GM19324 (cell line): ENCODE results near the gene DNAJC11.
"Not testable (repeated sequence)": the region's sequence is repeated elsewhere in the genome, so short reads cannot be mapped to it uniquely, and the experiment has no call there.

ENCODE experiments used
- ATAC-seq: cut with Tn5 transposase; IDR thresholded peaks from one replicate; pipeline ENCODE4 v1.9.1; 2021; ENCODE audit warnings: mild to moderate bottlenecking, moderate library complexity; ENCODE audit not compliant: unreplicated experiment, low FRiP score

Gene DNAJC11

DNA sequence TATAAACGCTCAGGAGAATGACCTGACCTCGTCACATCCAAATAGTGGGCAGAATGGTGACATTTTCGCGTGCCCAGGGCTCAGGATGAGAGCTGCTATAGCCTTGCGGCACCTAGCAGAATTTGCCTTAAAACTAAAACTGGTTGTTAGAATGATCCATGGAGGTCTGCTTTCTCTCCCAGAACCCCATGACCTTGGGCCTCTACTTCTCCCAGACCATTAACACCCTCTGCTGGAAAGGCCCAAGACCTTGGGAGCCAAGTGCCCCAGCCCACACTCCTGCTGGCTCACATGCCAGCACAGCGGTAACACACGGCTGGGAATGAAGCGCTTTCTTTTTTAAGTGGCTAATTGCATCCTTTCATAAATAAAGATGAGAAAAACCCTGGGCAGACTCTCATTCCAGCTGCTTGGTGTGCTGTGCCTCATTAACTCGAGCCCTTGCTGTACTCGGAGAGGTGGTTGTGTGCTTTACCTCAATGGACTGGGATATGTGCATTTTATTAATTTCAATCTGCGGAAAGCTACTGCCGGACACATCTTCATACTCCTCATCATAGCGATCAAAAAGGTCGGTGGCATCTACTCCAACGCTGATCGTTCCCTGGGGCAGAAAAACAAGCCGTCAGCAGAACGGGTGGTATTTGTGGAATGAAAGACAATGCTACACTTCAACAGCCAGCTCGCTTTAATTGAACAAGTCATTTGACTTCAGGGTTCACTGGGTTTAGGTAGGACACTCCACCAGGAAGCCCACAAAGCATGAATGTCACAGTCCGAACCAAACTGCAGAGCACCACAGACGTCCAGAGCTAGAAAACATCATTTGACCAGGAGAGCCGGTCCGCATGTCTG, 48.0 kb downstream of the DNAJC11 start:
- no peak for ATAC-seq

DNA sequence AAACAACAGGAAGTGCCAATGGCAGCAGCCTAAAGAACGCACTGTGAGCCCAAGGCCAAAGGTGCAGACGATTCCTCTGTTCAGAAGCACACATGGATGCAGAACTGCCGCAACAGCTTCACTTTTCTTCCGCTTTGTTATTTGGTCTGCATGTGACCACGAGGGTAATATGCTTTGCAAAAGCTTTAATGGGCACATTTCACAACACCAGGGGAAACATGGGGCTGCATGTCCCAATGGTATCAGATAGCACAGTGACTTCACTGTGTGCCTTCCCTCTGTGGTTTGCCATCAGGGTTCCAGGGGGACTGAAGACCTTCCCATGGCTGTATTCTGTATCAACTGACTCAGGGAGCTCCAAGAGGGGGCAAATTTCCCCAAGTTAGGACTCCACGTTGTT, 48.6 kb downstream of the DNAJC11 start:
- no peak for ATAC-seq

DNA sequence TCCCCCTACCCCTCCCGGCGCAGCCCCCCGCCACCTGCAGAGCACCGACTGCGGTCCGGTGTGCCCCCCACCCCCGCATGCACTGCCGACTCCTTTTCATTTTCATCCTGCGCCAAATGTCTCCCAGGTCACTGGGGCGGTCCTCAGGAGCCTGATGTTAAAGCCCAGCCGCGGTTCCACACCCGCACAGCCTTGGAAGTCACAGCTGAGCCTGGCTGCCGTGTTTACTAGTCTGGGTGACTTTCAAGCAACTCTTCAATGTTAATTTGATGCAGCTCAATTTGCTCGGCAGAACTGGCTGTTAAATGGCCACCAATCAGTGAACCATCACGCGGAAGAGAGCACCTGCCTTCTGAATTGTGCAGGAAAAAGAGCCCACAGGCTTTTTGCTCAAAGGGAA, 49.7 kb downstream of the DNAJC11 start:
- no peak for ATAC-seq

DNA sequence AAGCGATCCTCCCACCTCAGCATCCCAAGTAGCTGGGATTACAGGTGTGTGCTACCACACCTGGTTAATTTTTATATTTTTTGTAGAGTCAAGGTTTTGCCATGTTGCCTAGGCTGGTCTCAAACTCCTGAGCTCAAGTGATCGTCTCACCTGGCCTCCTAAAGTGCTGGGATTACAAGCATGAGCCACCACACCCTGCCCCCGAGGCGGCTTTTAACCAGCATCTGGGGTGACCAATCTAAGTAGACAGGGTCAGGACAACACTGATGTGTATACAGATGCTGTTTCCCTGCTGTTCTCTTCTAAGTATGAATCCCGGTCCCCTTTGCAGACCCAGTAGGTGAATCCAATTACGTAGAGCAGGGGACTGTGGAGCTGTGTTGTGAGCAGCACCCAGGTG, 53.1 kb downstream of the DNAJC11 start:
- no peak for ATAC-seq

DNA sequence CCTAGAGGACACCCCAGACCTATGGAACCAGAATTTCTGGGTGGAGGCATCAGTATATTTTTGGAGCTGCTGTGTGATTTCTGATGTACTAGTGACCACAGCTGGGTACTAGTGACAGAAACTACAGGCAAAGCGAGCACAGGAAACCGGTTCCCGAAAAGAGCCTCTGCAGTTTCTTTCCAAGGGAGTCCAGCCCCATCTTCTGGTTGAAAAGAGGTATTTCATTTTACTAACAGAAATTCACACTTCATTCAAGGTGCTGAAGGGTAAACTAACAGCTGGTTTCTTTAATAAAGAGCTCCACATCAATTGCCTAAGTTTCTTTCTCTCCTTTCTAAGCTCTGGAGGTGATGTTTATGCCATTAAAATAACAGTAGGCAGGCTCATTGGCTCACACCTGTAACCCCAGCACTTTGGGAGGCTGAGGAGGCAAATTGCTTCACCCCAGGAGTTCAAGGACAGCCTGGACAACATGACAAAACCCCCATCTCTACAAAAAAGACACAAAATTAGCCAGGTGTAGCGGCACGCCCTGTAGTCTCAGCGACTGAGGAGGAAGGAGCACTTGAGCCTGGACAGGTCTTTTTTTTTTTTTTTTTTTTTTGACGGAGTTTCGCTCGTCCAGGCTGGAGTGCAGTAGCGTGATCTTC, 55.0 kb downstream of the DNAJC11 start:
- ATAC-seq = no peak

DNA sequence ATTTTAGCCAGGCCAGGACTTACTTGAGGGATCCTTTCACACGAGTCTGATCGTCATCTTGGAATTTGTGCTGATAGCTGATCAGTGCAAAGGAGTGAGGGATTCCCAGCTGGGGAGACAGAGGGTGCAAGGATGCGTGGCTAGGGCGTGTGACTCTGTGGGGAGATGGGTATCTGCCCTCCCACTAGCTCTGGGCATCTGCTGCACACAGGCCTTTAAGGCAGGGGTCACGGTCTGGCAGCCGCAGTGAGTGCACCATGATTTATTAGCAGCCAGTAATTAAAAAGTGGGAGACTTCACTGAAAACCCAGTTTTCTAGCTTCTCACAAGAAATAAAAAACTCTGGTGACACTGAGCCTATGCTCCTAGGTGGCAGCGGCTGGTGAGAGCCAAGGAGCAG, 56.6 kb downstream of the DNAJC11 start:
- no peak for ATAC-seq

DNA sequence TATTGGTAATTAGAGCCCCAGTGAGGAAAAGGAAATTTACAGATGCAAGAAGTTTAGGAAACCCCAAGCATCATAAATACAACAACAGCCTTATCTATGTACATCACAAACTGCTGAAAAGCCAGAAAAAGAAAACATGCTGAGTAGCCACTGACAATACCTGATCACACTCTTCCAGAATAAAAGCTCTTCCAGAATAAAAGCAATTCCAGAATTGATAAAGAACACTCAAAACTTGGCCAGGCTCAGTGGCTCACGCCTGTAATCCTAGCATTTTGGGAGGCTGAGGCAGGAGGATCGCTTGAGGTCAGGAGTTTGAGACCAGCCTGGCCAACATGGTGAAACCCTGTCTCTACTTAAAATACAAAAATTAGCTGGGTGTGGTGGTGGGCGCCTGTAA, 60.7 kb downstream of the DNAJC11 start:
- not testable (repeated sequence) for ATAC-seq

DNA sequence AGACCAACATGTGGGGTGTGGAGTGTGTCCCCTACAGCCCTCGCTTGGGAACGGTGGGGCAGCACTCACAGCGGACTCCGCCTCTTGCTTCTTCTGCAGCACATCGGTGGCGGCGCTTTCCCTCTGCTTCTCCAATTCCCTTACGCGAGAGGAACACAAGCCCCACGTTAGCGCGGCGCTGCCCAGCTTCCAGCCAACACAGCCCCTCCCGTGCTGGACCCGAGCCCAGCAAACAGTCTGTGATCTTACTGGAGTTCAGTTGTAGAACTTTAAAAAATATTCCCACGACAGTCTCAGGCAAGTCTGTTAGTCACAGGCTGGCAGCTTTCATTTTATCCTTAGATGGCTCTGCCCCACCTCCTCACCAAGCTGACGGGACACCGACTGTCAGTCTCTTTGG, 63.4 kb downstream of the DNAJC11 start:
- ATAC-seq = no peak

DNA sequence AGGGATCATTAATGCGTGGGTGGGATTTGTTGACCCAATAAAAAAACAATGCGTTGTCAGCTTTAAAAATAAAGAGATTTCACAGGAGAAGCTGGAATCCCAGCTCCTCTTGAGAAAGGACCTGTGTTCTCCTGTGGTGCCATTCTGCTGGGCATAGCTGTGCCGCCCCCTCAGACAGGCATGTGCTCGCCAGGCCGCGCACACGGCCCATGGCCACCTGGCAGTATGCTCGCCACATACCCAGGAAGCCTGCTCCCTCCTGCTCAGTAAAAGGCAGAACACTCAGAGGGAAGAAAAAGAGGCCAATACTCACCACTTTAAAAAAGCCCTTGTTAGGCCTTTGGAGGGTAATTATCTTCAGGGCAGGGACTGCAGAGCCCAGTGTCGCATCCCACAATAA, 63.8 kb downstream of the DNAJC11 start:
- ATAC-seq = no peak

DNA sequence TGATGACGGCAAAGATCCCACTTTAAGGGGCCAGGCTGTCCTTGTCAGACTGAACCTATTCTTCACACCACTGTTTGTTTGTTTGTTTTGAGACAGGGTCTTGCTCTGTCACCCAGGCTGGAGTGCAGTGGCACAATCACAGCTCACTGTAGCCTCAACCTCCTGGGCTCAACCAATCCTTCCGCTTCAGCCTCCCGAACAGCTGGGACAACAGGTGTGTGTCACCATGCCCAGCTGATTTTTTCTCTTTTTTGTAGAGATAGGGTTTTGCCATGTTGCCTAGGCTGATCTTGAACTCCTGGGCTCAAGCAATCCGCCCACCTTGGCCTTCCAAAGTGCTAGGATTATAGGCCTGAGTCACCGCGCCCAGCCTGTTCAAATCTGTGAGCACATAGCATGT, 64.8 kb downstream of the DNAJC11 start:
- not testable (repeated sequence) for ATAC-seq

DNA sequence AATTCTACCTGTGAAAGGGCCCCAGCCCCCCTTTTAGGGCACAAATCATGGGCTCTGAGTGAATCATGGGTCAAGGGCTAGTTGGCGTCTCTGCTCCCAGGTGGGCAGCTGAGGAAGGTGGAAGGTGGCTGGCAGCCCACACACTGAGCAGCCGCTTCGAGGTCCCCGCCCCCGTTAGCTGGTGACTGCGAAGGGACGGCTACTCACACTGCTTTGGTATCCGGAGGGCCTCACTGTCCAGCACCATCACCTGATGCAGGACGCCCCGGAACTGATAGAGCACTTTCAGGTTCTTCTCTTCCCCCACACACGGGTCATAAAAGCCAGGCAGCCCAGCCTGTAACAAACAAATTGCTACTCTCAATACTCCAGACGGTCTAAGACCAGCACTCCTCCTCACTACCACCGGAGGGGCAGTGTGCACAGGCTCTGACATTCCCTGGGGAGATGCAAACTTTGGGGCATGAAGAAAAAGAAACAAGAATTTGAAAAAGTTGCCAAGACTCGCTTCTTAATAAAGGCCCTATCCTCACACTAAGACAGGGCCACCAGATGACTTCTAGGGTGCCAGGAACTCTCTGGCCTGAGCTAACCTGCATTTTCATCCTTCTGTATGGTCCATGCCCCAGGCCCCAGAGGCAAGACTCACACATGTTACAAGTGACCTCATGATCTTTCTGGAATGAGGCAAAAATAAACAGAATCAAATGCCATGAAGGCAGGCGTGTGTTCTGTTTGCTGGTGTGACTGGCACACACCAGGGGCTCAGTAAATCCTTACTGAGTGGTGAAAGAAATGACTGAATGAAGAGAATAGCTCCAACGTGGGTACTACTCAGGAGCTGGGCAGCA, 65.5 kb downstream of the DNAJC11 start:
- ATAC-seq = no peak

DNA sequence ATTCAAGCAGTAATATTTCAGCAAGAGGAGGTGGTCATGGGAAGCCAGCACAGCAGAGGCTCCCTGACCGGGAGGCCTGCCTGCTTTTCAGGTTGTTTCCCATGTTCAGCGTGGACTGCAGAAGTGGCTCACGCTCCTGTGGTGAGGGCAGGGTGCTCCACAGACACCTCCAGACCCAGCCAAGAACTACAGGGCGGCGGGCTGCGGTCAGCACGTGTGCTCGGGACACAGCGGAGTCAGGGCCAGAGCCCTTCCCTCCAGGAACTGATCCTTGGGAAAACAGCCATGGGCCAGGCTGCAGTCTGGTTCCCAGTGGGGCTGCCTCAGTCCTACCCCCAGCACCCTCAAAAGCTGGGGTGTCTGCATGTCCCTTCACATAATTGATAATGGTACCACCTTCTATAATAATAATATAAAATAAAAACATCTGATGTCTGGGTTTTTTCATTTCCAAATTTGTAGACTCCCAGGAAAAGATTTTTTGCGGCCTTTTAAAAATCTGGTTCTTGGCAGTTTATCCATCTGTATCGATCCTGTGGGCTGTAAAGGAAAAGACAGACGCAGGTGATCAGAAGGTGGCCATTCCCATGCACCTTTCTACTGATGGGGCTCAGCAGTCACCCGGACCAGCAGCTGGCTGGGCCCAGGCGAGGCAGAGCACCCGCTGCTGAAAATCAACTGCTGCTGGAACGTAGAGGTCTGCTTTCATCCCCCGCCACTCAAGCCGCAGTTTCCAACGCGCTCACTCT, 66.3 kb downstream of the DNAJC11 start:
- ATAC-seq = no peak

DNA sequence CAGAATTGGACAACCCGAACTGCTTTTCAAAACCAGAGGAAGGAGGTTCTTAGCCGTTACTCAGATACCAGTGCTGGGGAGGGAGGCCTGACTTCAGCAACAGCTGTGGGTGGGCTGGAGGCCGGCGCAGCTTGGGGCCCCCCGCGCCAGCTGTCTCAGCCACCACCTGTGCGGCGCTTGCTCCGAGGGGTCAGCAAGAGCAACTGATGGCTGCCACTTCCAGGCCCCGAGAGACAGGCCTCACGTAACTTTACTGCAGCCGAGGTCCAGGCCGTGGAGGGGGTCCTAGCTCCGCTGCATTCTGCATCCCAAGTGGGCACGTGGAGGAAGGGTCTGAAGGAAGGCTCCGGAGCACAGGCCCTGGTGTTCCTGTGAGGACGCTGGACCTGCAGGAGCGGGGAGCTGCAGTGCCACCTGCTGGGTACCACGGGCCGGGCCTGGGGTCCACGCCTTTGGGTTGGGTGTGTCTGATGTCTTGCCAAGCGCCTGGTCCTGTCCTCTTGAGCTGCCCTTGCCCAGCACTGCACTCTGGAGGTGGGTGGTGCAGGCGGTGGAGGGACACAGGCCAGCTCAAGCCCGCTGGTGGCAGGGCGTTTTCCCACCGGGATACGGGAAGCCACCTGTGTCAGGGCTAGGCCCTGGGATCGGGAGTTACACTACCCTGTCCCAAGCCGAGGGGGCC, 67.1 kb downstream of the DNAJC11 start:
- ATAC-seq = no peak

DNA sequence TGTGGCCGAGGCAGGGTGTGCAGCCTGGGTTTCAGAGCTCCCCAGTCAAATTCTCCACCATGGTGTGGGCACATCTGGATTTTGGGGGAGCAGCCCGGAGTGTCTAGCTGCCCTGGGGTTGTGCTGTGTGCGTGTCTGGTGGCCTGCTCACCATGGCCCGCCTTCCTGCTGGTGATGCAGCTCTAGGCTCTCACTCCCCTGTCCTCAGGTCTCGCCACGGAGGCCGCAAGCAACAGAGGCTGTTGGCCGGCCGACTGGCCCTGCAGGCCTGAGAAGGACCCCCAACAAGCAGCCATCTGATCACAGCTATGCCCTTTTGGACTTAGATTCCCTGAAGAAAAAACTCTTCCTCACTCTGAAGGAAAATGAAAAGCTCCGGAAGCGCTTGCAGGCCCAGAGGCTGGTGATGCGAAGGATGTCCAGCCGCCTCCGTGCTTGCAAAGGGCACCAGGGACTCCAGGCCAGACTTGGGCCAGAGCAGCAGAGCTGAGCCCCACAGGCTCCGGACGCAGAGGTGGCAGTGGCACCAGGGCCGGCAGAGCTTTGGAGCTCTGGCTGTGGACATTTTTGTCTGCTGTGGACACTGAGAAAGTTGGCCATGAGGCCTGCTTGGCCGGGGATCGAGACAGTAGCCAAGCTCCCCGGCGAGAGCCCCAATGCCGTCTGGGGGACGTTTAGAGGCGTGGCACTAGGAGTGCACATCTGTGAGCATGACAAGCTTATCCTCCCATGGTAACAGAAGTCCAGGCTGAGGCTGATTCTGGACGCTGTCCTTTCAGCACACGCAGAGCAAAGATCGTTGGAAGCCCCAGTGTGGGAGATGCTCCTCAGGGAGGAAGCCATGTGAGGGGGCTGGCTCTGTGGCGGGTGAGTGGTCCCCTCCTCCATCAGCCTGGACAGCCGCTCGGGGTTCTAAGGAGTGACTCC, 68.8 kb downstream of the DNAJC11 start:
- ATAC-seq = no peak

DNA sequence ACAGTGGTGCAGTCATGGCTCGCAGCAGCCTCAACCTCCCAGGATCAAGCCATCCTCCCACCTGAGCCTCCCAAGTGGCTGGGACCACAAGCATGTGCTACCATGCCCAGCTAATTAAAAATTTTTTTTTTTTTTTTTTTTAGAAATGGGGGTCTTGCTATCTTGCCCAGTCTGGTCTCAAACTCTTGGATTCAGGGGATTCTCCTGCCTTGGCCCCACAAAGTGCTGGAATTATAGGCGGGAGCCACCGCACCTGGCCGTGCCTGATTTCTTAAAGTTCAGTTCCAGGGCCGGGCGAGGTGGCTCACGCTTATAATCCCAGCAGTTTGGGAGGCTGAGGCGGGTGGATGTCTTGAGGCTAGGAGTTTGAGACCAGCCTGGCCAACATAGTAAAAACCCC, 70.6 kb downstream of the DNAJC11 start:
- ATAC-seq = no peak

DNA sequence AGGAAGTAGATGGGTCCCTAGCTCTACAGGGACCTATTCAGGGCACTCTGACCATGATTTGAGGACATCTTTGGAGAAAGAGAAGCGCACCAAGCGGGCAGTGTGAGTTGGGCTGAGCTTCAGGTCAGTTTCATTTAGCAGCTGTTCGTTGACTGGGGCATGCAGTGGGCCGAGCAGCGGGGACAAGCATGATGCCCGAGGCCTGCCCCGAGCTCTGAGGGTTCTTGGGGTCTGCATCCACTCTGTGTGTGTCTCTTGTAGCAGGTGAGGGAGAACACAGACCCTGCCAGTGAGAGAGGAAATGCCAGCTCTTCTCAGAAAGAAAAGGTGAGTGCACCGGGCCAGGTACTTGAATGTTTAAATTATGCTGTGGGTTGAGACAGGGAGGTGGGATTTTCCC, 71.6 kb downstream of the DNAJC11 start:
- no peak for ATAC-seq

DNA sequence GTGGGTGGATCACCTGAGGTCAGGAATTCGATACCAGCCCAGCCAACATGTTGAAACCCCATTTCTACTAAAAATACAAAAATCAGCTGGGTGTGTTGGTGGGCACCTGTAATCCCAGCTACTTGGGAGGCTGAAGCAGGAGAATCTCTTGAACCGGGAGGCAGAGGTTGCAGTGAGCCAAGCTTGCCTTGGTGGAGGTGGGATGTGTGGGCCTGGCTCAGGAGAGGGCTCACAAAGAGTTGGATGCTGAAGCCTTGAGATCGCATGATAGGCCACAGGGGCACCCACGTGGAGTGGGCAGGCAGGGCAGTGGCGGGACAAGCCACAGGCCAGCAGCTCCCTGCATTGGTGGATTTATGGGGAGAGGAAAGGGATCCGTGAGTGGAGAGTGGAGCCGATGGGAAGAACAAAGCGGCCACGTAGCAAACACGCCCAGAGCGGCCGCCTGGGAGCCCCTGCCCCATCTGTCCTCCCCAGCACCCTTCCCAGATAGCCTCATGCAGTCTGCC, 72.6 kb downstream of the DNAJC11 start:
- ATAC-seq = no peak

DNA sequence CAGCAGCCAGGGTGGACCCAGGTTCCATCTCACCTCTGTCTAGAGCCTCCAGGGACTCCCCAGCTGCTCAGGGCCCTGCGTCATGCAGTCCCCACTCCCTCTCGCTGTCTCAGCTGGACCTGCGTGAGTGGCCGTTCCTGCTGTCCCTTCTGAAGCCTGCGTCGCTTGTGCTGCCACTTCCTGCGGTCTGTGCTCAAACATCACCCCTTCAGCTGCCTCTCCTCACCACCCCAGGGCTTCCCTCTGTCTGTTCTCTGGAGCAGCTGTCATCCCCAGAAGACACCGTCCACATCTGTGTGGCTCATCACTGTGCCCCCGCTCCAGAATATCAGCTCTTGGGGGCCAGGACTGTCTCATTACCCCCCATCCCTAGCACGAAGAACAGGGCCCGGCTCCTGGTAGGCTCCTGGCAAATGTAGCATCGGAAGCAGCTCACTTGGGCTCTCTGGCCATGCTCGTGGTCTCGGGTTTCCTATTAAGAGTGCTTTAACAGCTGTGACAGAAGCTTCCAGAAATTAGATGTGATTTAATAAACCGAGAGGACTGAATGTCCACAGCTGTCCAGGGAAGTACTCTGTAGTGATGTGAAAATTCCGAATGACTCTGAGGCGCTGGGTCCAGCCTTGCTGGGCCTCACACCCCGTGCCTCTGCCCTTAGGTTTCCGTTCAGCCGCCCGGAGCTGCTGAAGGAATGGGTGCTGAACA, 73.6 kb downstream of the DNAJC11 start:
- no peak for ATAC-seq
